Brain microvascular endothelial cell (primary cell): Measurements from ENCODE around the gene IGF2BP3.
A peak's percentile ranks its signal among the peaks of the same experiment; 100 is the strongest.

ENCODE experiments used
- DNase-seq: peaks from one replicate; pipeline ENCODE4 v3.0.0-alpha.2; 2020
- H3K27ac ChIP-seq: fragments of 250-450 bp; sonication (Bioruptor Pico); 2 replicates; pipeline ENCODE4 v1.5.1; 2020; ENCODE audit warnings: mild to moderate bottlenecking, moderate library complexity
- H3K27me3 ChIP-seq: fragments of 250-450 bp; sonication (Bioruptor Pico); replicated peaks from 2 replicates; pipeline ENCODE4 v1.5.1; 2020; ENCODE audit warnings: mild to moderate bottlenecking
- H3K36me3 ChIP-seq: fragments of 250-450 bp; sonication (Bioruptor Pico); replicated peaks from 2 replicates; pipeline ENCODE4 v1.5.1; 2020; ENCODE audit warnings: mild to moderate bottlenecking
- H3K4me3 ChIP-seq: 2 replicates; pipeline ENCODE4 v1.5.1; 2011; ENCODE audit warnings: low read depth, mild to moderate bottlenecking, control low read depth, low read length, moderate library complexity
- CTCF ChIP-seq: IDR thresholded peaks from 2 replicates; pipeline ENCODE4 v1.5.1; 2011; ENCODE audit warnings: low read depth, mild to moderate bottlenecking, moderate library complexity, low read length, control low read depth, inconsistent platforms; ENCODE audit errors: missing control alignments
- in situ Hi-C: cut with HindIII; loops from 2 replicates; pipeline ENCODE4 v1.10.0; 2017; ENCODE audit warnings: low sequenced_read_pairs, low pct_ligation_motif_present

The IGF2BP3 gene

GRCh38 chr7:23469150-23469960 lies 936 bp downstream of the IGF2BP3 start:
- TF ChIP-seq CTCF, result no peak
- in situ Hi-C loops, result no loop called here
- Histone ChIP-seq H3K4me3 (peak overlapping the region; percentile 87), H3K27me3 (no peaks in the 10 kb centered on the region), H3K27ac (peak overlapping the region; percentile 79), H3K36me3 (no peaks in the 10 kb centered on the region)
- DNase-seq, result no peak

- Histone ChIP-seq H3K27ac (peak overlapping the region; percentile 79), H3K27me3 (no peaks in the 10 kb centered on the region), H3K36me3 (no peaks in the 10 kb centered on the region), H3K4me3 (peak overlapping the region; percentile 87)
- DNase-seq, result no peak
- TF ChIP-seq CTCF, result no peak
- in situ Hi-C loops, result no loop called here
Observed at GRCh38 chr7:23468526-23469149, 1.7 kb downstream of the IGF2BP3 start.

- no peak for TF ChIP-seq CTCF
- in situ Hi-C loops, result no loop called here
- peak overlapping the region; percentile 87 for H3K4me3 ChIP-seq
- no peak for DNase-seq
- H3K27me3 ChIP-seq, result no peaks in the 10 kb centered on the region
- H3K27ac ChIP-seq, result peak overlapping the region; percentile 79
- H3K36me3 ChIP-seq, result no peaks in the 10 kb centered on the region
Observed at GRCh38 chr7:23467806-23468525, 2.3 kb downstream of the IGF2BP3 start.

GRCh38 chr7:23467291-23467805 lies 2.9 kb downstream of the IGF2BP3 start:
- Histone ChIP-seq H3K27ac (peak overlapping the region; percentile 79), H3K4me3 (peak overlapping the region; percentile 87), H3K27me3 (no peaks in the 10 kb centered on the region), H3K36me3 (no peaks in the 10 kb centered on the region)
- in situ Hi-C loops, result no loop called here
- no peak for DNase-seq
- no peak for TF ChIP-seq CTCF

- TF ChIP-seq CTCF, result peak; percentile 65
- no peak overlapping the region for H3K27ac ChIP-seq
- H3K4me3 ChIP-seq, result no peak overlapping the region
- peak; percentile 63 for DNase-seq
- H3K27me3 ChIP-seq, result no peaks in the 10 kb centered on the region
- in situ Hi-C loops, result no loop called here
- H3K36me3 ChIP-seq, result peaks cover 9% of the 10 kb centered on the region
Observed at GRCh38 chr7:23462846-23463245, 7.4 kb downstream of the IGF2BP3 start.
